Choroid plexus epithelial cell (primary cell): ENCODE measurements around the gene MSH2.

Source experiments
- DNase-seq: peaks from one replicate; pipeline ENCODE4 v3.0.0-alpha.2; 2010; ENCODE audit warnings: low read depth
- H3K4me3 ChIP-seq: 2 replicates; pipeline ENCODE4 v1.5.1; 2011; ENCODE audit warnings: low read depth, mild to moderate bottlenecking, control low read depth, low read length, moderate library complexity
- TF ChIP-seq, protein P1 (sequence below): conservative IDR thresholded peaks from 2 replicates; pipeline ENCODE4 v1.5.1; 2011; ENCODE audit warnings: low read depth, mild to moderate bottlenecking, control low read depth, inconsistent platforms, low read length, moderate library complexity

The MSH2 gene

DNA sequence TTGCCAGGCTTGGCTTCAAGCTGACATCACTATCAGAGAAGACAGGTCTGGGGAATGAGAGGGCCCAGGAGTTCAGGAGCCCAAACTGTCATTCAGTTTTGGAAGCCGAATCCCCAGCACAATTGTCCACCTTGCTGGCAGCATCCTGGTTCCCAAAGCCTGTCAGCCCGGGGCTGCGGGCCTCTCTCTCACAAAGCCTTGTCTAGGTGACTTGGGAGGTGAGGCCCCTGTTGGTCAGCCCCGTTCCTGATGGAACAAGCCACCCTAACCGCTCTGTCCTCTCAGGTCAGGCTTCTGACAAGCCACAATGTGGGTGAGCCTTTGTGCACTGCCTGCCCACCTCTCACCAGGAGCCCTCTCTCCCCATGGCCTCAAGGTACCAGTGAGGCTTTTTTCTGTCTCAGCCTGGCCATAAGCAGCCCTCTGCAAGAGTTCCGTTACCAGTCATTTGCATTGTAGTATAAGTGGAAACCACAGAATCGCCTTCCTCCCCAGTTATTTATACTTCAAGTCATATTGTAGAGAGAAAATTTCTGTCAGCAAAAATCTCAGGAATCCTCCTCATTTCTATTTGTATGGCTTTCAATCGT, 100.6 kb downstream of the MSH2 start:
- no peak for DNase-seq
- H3K4me3 ChIP-seq = no peak overlapping the region
- TF ChIP-seq, protein P1, sequence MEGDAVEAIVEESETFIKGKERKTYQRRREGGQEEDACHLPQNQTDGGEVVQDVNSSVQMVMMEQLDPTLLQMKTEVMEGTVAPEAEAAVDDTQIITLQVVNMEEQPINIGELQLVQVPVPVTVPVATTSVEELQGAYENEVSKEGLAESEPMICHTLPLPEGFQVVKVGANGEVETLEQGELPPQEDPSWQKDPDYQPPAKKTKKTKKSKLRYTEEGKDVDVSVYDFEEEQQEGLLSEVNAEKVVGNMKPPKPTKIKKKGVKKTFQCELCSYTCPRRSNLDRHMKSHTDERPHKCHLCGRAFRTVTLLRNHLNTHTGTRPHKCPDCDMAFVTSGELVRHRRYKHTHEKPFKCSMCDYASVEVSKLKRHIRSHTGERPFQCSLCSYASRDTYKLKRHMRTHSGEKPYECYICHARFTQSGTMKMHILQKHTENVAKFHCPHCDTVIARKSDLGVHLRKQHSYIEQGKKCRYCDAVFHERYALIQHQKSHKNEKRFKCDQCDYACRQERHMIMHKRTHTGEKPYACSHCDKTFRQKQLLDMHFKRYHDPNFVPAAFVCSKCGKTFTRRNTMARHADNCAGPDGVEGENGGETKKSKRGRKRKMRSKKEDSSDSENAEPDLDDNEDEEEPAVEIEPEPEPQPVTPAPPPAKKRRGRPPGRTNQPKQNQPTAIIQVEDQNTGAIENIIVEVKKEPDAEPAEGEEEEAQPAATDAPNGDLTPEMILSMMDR = no peak

DNA sequence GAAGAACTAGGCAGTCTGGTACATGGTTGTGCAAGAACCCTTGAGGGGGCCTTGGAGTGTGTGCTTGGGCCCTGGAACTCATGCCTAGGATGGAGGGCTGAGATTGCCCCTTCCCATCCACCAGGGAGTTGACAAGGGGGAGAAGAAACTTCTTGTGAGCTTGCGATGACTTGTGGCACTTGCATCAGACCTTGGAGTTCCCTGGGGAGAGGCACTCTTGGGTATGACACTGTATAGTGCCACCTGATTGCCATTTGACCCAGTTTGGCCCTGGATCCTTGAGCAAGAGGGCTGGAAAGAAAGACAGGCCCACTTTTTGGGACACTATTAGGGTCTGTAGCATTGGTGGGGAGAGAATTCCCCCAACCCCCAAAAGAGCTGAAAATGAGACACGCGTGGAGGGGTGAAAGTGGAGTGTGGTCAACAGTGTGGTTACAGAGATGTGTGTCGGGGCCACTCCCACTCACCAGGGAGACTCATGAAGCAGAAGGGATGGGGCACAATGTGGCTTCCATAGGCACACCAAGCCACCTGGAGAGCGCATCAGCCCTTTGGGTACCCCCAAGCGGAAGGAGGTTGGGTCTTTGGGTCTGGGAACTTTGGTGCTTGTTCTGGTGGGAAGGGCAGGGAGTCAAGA, 101.3 kb downstream of the MSH2 start:
- TF ChIP-seq, protein P1 = no peak
- DNase-seq = no peak
- H3K4me3 ChIP-seq = no peak overlapping the region

DNA sequence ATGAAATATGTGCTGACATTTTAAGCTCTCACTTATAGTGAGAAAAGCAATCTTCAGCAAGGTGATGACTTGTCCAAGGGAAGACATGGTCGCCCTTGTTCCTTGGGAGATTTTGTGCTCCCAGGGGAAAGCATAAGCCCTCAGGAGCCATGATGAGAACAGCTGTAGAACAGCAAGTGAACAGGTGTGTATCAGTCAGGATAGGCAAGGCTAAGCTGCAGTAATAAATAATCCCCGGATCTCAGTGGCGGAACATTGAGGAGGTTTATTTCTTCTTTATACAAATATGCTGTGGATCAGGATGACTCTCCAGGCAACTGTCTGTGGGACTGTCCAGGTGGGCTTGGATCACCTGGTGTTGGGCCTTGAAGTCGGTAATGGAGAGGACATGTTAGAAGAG, 103.1 kb downstream of the MSH2 start:
- TF ChIP-seq, protein P1 = no peak
- no peak for DNase-seq
- no peak overlapping the region for H3K4me3 ChIP-seq

DNA sequence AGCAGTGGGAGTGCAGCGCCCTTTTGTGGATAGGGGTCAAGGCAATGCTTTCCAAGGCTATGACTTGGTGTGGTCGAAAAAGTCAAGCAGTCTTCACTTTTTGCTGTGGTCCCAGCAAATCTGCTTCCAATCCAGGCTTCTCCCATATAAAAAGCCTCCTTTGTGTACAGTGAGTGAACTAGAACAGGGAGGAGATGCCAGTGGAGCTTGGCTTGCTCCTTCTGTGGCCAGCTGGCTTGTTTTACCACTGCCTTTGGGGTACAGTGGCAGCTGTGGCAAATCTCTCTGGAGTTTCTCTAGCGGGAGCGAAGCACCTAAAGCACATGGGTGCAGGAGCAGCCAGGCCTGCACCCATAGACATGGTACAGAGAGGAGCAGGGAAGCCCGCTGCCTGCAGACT, 103.5 kb downstream of the MSH2 start:
- no peak for DNase-seq
- TF ChIP-seq, protein P1 = no peak
- H3K4me3 ChIP-seq = no peak overlapping the region

DNA sequence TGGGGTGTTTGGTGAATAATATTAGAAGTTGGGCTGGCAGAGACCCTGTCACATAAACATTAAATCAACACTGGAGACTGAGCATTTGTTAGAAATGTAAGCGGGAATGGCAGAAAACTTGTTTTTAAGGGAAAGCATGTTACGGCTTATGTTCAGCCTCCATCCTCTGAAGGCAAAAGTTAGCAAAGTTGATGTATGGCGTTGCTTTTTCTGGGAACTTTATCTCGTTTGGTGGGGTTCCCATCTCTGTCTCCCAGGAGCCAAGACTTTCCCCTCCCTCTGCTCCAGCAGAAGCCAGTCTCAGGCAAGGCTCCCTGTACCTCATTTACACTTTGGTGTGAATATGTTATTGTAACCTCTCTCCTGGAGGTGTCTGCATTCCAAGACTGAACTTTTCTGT, 105.1 kb downstream of the MSH2 start:
- no peak overlapping the region for H3K4me3 ChIP-seq
- DNase-seq = no peak
- TF ChIP-seq, protein P1 = no peak

DNA sequence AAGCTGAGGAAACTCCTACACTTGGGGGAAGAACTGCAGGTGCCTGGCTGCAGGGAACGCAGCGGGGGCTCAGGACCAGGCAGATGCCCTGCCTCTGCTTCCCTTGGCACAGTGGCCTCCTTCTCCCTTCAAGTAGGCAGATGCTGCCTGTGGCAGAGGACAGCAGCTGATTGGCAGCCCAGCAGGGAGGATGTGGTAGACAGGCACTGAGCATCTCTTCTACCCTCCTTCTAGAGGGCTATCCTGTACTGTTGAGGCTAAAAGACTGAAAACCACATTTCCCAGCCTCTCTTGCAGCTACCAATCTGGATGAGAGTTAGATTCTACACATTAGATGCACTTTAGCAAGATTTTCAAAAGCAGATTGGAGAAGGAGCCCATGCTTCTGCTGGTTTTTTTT, 105.7 kb downstream of the MSH2 start:
- TF ChIP-seq, protein P1 = no peak
- H3K4me3 ChIP-seq = no peak overlapping the region
- no peak for DNase-seq

DNA sequence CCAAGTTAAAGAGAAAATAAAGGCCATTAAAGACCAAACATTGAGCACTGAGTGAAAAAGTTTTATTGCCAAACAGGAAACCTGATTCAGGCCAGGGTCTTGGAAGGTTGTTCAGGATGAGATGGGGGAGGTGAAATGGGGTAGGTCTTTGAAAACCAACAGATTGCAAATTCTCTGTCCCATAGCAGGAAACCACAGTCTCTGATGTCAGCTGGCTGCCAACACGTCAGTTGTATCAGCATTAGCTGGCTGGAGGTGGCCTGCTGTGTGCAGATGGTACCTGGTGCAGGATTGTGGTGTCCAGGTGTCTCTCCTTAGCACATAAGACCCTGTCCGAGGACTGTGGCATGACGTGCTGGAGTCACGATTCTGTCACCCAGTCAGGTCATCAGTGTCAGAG, 106.3 kb downstream of the MSH2 start:
- TF ChIP-seq, protein P1 = no peak
- no peak overlapping the region for H3K4me3 ChIP-seq
- peak; percentile 16 for DNase-seq
